ENCODE results near the gene ITGA5.

GRCh38 chr12:54390176-54390667 lies 28.8 kb downstream of the ITGA5 start:
- TF ChIP-seq CTCF (IDR thresholded peaks at IDR 0.05) (no peak), POLR2A (IDR thresholded peaks at IDR 0.05) (no peak)
